Measurements from ENCODE around the gene RBM17.

The RBM17 gene

GRCh38 chr10:6108072-6108471 is 19.2 kb downstream of the RBM17 start:
- no peak for TF ChIP-seq CTCF (IDR thresholded peaks at IDR 0.05; ENCODE audit: extremely low read depth, missing control alignments)
- no peak for DNase-seq (ENCODE audit: low spot score)

DNA sequence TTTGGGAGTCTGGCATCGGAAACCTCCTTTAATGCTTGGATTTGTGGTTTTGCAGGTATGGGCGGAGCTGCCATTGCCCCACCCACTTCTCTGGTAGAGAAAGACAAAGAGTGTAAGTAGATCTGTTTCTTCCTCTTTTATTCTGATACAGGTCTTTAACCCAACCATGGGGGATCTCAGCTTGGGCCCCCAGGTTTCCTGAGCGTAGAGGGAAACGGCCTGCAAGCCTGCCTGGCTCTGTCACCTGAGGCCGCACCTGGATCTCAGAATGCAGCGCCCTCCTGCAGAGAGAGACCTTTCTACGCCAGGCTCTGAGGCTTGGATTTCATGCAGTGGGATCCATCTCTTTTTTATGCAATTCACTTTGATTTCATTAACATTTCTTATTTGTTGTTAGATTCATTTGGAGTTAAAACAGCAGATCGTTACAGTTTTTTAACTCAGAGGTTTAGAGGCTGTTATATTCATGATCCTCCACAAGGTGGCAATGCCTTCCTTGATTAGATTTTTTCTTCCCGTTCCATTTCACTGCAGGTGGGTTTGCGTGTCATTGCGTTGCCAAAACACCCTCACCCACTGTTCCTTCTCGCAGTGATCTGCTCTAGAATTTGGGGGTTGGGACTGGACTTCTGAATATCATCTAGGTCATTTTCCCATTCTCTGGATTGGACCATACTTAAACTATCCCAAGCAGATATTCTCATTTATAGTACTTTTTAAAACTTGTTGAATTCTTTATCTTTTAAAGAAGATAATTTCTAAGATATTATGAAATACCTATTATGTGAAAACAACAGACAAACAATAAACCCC is 20.0 kb downstream of the RBM17 start:
- no peak for TF ChIP-seq CTCF (IDR thresholded peaks at IDR 0.05; ENCODE audit: extremely low read depth, missing control alignments)
- DNase-seq (ENCODE audit: low spot score) = peak; percentile 63

GRCh38 chr10:6109444-6109775 is 20.6 kb downstream of the RBM17 start:
- no peak for TF ChIP-seq CTCF (IDR thresholded peaks at IDR 0.05; ENCODE audit: extremely low read depth, missing control alignments)
- DNase-seq (ENCODE audit: low spot score) = no peak

- no peak for TF ChIP-seq CTCF (IDR thresholded peaks at IDR 0.05; ENCODE audit: extremely low read depth, missing control alignments)
- no peak for DNase-seq (ENCODE audit: low spot score)
These were observed 21.3 kb downstream of the RBM17 start for GRCh38 chr10:6110136-6110535.

GRCh38 chr10:6112893-6113292 is 24.1 kb downstream of the RBM17 start:
- no peak for DNase-seq (ENCODE audit: low spot score)
- TF ChIP-seq CTCF (IDR thresholded peaks at IDR 0.05; ENCODE audit: extremely low read depth, missing control alignments) = no peak

DNA sequence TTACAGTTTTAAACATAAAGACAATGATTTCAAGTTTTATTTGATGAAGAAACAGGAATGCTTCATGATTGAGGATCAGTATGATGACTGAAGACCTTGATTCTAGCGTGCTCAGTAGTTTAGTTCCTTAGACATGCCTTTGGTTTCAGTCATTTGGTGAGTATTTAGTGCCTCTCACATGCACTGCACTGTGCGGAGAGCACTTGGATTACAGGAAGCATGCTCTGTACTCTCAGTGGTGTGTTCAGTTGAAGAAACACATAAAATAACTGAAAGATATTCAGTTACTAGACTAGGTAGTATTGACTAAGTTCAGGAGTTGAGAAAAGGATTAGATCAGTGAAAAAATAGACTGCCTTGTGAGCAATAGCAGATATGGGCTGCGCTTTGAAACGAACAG is 25.5 kb downstream of the RBM17 start:
- TF ChIP-seq CTCF (IDR thresholded peaks at IDR 0.05; ENCODE audit: extremely low read depth, missing control alignments) = no peak

DNA sequence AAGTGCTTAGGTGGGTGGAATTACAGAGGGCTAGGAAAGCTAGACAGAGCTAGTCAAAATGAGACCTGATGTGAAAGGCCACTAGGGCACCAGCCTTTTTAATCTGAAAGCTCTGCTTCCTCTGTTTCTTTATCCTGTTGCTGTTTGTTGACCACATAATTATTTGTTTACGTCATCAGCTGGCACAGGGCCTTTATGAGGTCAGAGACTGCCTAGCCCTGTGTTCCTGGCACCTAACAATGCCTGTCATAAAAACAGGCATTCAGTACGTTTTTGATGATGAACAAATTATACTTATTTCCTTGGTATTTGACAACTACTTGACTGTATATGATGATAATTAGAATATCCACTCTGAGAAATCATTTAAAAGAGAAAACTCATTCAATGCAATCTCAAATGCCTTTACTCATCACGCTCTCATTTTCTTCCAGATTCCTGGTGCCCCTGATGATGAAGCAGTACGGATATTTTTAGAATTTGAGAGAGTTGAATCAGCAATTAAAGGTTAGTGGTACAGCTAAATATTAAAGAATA is 26.0 kb downstream of the RBM17 start:
- DNase-seq (ENCODE audit: low spot score) = no peak
- no peak for TF ChIP-seq CTCF (IDR thresholded peaks at IDR 0.05; ENCODE audit: extremely low read depth, missing control alignments)

More for the DNA sequence above, 25.5 kb downstream of the RBM17 start:
- DNase-seq (ENCODE audit: low spot score) = no peak
